Measurements from ENCODE around the gene TPM4. TPM values are rescaled to one million over a fixed set of nuclear protein-coding genes. Genes with fewer than 3 reads are reported as not detected.

The TPM4 gene
- polyA plus RNA-seq, 3 donors, result 64.8 to 605 (median 330) TPM

DNA sequence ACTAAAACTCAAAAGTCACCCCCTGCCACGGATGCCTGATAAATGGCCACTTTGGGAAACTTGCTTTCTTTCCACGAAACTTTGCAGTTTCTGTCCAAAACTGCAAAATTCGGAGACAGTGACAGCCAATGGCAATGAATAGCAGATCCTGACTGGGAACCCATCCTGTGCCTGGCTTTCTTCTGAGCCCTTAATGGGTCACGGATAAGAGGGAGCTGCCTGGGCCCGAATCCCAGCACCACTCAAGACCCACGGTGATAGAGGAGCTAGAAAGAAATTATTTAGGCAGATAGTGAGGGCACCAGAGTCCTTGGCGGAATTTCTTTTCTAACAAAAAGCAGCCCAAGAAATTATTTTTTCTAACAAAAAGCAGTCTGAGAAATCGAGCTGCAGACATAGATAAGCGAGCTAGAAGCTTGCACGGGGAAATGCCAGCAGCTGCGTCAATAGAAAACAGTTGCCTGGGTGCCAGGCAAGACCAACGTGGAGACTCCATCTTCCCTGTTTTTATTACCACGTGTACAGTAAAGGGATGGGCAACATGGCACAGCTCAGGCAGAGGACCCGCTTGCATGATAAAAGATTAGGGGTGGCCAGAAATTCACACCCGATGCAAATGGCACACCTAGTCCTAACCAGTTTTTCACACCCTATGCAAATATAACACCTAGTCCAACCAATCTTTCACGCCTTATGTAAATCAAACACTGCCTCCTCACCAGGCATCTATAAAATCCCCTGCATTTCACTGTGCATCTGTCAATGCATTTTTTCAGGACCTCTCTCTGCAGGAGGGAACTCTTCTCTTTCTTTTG lies 60.1 kb downstream of the TPM4 start:
- WGBS, 3 donors, result 35 to 53% (median 52%) methylated on average over 16 of the region's 16 CpGs
- H3K27ac ChIP-seq (ENCODE audit: low read depth, low read length), result no peak overlapping the region

DNA sequence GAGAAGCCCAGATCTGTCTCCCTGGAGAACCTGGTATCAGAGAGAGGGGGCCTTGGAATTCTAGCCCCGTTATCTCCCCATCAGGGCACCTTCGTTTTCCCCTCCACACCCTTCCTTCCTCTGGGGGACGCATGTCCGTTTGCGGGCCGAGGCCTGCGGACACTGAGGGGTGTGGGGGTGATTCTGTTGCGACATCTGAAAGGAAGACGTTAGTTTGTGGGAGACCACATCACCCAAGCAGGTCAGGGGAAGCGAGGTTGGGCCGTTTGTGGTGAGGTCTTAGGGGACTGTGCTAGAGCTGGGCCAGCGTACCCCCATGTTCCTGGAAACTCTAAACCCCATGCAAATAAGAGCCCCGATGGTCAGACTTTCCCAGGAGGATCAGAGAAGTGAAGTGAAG lies 63.5 kb downstream of the TPM4 start:
- 35 to 73% (median 41%) methylated on average over 13 of the region's 13 CpGs for WGBS, 3 donors
- no peak overlapping the region for H3K27ac ChIP-seq (ENCODE audit: low read depth, low read length)

DNA sequence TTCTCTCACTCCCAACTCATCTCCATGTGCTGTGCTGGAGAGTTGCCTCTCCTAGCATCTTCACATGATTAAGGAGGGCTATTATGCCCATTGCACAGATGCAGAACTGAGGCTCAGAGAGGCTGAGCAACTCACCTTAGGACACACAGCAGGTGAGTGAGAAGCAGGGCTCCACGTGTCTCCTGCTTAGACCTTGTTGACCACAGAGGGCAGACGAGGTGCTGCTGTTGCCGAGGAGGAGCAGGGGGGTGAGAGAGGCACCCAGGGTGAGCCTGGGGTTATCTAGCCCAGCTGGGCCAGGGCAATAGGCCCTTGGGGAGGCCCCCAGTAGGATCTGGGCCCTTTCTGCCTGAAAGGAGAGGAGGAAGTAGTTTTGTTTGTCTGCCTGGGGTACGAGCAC lies 64.7 kb downstream of the TPM4 start:
- H3K27ac ChIP-seq (ENCODE audit: low read depth, low read length), result no peak overlapping the region
- WGBS, 3 donors, result 37 to 79% (median 46%) methylated on average over 4 of the region's 4 CpGs

DNA sequence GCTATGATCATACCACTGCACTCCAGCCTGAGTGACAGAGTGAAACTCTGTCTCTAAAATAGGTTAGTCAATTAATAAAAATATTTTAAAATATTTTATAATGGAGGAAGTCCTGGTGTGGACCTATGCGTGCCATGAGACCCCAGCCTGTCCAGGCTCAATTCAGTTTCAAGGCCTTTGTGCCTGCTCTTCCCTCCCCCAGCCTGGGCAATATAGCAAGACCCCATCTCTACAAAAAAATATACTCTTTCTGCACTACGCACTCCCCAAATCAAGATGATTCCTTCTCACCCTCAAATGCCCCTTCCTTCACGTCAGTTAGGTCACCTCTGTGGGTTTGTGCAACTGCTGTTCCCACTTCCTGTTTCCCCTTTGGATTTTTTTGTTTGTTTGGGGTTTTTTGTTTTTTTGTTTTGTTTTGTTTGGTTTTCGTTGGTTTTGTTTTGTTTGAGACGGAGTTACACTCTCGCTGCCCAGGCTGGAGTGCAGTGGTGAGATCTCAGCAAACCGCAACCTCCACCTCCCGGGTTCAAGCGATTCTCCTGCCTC lies 65.8 kb downstream of the TPM4 start:
- 68 to 94% (median 69%) methylated on average over 9 of the region's 9 CpGs for WGBS, 3 donors
- H3K27ac ChIP-seq (ENCODE audit: low read depth, low read length), result no peak overlapping the region

DNA sequence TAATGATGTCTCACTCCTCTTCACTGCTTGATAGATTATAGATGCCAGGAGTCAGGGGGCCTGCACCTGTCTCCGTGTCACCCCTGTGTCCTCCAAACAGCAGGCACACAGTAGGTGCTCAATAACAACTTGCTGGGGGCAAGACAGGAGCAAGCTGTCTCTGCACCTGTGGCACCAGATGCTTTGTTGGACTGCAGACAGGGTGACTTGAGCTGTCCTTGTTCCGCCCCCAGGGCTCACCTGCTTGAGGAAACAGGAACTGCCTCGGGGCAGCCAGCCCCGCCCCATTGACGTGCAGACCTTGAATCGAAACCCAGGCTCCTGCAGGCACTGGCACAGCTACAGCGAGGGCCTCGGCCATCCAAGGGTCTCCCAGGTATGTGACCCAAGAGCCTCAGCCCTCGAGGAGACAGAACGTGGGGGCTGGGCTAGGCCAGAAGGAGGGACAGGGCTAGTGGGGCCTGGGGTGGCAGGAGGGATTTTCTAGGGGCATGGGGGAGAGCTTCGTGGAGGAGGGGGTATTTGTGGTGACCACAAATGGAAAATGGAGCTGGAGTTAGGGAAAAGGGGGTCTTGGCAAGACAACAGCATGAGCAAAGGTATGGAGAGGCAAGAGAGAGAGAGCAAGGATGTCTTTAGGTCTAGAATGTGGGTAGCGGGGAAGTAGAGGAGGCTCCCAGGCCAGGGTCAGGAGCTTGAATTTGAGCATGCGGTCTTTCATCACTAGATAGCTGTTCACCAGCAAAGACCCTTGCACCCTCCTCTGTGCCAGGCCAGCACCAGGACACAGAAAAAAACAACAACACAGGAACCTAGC lies 67.3 kb downstream of the TPM4 start, which contains the start of gene HSH2D:
Gene HSH2D (plus strand): TSS at position 287 of the 817 bp plus-strand sequence. CDS start 5,066 bp downstream, outside the sequence.
- H3K27ac ChIP-seq (ENCODE audit: low read depth, low read length), result no peak within 1 kb of the TSS
- WGBS, 3 donors, result 22 to 31% (median 23%) methylated on average over 13 of the region's 13 CpGs

DNA sequence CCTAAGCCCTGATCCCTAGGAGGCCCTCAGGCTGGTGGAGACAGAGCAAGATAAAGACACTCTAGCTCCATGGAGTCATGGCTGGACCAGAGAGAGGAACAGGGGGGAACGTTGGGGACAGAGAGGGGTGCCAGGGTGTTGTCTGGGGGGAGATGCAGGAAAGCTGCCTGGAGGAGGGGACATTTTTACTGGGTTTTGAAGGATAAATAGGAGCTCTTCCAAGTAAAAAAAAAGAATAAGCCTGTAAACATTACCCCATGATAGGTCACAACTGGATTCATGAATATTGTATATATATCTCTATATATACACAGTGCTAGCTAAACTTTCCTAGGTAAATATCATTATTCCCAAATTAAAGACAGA lies 67.9 kb downstream of the TPM4 start:
- H3K27ac ChIP-seq (ENCODE audit: low read depth, low read length), result no peak overlapping the region
- 47 to 67% (median 47%) methylated on average over 1 of the region's 1 CpG for WGBS, 3 donors

DNA sequence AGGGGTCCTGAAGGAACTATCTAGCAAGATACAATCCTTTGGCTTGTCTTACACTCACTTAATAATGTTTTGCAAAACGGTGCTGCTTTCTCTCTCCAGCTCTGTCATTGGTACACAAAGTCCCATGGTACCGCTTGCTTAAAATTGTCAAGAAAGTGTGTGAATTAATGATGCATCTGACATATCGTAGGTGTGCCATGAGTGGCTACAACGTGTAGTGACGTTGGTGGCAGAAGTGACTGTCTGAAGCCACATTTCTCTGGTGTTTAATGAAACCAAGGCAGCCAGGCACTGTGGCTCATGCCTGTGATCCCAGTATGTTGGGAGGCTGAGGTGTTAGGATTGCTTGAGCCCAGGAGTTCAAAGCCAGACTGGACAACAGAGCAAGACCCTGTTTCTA lies 69.8 kb downstream of the TPM4 start:
- no peak overlapping the region for H3K27ac ChIP-seq (ENCODE audit: low read depth, low read length)
- 58 to 84% (median 60%) methylated on average over 5 of the region's 5 CpGs for WGBS, 3 donors

DNA sequence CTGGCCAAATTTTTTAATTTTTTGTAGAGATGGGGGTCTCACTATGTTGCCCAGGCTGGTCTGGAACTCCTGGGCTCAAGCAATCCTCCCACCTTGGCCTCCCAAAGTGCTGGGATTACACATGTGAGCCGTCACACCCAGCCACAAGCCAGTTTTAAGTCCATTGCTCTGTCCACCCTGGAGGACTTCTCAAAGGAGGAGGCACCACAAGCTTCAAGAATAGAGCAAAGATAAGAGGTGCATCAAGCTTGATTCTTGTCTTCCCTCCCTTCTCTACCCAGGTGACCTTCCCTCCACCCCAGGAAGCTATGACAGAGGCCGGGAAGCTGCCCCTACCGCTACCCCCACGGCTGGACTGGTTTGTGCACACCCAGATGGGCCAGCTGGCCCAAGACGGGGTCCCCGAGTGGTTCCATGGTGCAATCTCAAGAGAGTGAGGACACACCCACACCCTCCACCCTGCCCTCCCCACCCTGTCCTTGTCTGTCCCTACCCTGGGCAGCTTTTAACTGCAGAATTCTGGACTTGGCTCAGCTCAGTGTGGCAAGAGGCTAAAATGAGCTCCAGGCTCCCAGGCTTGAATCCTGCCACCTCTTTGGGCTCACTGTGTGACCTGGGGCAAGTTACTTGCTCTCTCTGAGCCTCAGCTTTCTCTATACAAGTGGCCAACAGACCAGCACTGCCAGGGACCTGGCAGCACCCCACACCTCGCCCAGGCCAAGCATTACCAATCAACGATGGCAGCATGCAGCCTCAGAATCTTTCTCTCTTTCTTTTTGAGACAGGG lies 72.3 kb downstream of the TPM4 start:
- WGBS, 3 donors, result 54 to 67% (median 61%) methylated on average over 8 of the region's 8 CpGs
- H3K27ac ChIP-seq (ENCODE audit: low read depth, low read length), result no peak overlapping the region

Other genes with a start within 250 kb of the TPM4 start
- gene CYP4F2, start 178.4 kb upstream of the TPM4 start, polyA plus RNA-seq, result under 1 TPM in 1 of 3 donors, not detected in 2; 0.08 TPM
- under 1 TPM; 0.18 to 0.34 (median 0.22) TPM for gene CYP4F11, start 142.0 kb upstream of the TPM4 start, polyA plus RNA-seq
- not detected for gene OR10H4, start 127.5 kb upstream of the TPM4 start, polyA plus RNA-seq
- gene RAB8A, start 35.4 kb downstream of the TPM4 start, polyA plus RNA-seq, result 10 to 100 TPM; 20.8 to 31.9 (median 27.8) TPM
- 1 to 10 TPM in 2 of 3 donors, under 1 TPM in 1; 0.56 to 4.3 (median 1.7) TPM for gene HSH2D, start 67.2 kb downstream of the TPM4 start, polyA plus RNA-seq
- gene CIB3, start 97.0 kb downstream of the TPM4 start, polyA plus RNA-seq, result not detected
- 100 to 1,000 TPM in 1 of 3 donors, 10 to 100 TPM in 2; 41.8 to 107 (median 73.4) TPM for gene FAM32A, start 108.9 kb downstream of the TPM4 start, polyA plus RNA-seq
- 10 to 100 TPM; 22.2 to 92.6 (median 55.8) TPM for gene AP1M1, start 121.4 kb downstream of the TPM4 start, polyA plus RNA-seq
- gene KLF2, start 248.3 kb downstream of the TPM4 start, polyA plus RNA-seq, result 100 to 1,000 TPM in 1 of 3 donors, 10 to 100 TPM in 2; 16.4 to 136 (median 54.7) TPM

All from adipose tissue (tissue), 3 donors.